MG63 (cell line): Measurements from ENCODE around the gene YWHAQ. TPM values are rescaled to one million over a fixed set of nuclear protein-coding genes. Genes with fewer than 3 reads are reported as not detected.

Experiments used
- DNase-seq: peaks from one replicate; pipeline ENCODE4 v3.0.0-alpha.2; 2020
- H3K27me3 ChIP-seq: fragments of 250-450 bp; sonication (Bioruptor Pico); 2 replicates; pipeline ENCODE4 v1.5.1; 2020; ENCODE audit warnings: mild to moderate bottlenecking, moderate library complexity
- H3K36me3 ChIP-seq: fragments of 250-450 bp; sonication (Bioruptor Pico); 2 replicates; pipeline ENCODE4 v1.5.1; 2020; ENCODE audit warnings: mild to moderate bottlenecking, moderate library complexity
- H3K4me3 ChIP-seq: fragments of 250-450 bp; sonication (Bioruptor Pico); 2 replicates; pipeline ENCODE4 v1.5.1; 2020; ENCODE audit warnings: mild to moderate bottlenecking, moderate library complexity
- H3K9me3 ChIP-seq: fragments of 250-450 bp; sonication (Bioruptor Pico); 2 replicates; pipeline ENCODE4 v1.5.1; 2020; ENCODE audit warnings: mild to moderate bottlenecking, moderate library complexity
- total RNA-seq: library from RNA; depleted of rRNA; stranded (reverse); fragments of >200 nt; shearing (Covaris generic); gene quantifications from 2 replicates; pipeline ENCODE4 v1.2.3, GENCODE V29; 2014; ENCODE audit warnings: low replicate concordance; rRNA removed

Gene YWHAQ
- 598 and 683 TPM in 2 replicates for total RNA-seq

DNA sequence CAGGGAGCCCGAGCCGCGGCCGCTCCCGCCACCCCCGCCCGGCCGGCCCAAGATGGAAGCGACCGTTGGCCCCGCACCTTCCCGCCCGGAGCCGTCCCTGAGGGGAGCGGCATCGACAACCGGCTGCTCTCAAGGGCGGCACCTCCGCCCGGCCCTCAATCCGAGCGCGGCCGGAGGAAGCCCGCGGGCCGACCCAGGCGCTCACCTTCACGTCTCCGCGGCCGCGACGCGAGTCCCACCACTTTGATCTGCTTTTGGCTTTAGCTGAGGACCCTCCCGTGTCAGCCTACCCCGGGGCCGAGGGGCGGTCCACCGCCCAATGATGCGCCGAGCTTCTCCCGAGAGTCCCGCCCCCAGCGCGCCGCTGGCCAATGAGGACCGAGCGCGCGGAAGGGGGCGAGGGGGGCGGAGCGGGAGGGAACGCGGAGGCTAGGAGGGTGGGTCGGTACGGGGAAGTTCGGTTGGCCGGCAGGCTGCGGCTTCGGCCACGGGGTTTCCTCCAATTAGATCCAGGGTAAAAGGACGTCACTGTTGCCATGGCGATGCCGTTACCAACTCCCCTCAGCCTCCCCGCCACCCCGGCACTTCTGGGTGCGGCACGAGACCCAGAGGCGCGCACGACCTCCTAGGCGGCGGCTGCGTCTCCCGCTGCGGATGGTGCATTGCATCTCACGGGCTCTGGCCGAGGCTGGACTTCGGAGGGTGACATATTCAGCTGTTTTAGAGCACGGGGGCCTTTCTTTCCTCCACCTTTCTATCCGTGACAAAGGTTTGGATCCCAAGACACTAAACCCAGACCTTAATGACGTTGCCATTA lies at the start of gene YWHAQ:
YWHAQ (minus strand) TSS at position 262 of the 817 bp plus-strand sequence. CDS start 545 bp downstream, outside the sequence.
- DNase-seq, result peak; percentile 99
- no peaks in the 10 kb centered on the region for H3K9me3 ChIP-seq

DNA sequence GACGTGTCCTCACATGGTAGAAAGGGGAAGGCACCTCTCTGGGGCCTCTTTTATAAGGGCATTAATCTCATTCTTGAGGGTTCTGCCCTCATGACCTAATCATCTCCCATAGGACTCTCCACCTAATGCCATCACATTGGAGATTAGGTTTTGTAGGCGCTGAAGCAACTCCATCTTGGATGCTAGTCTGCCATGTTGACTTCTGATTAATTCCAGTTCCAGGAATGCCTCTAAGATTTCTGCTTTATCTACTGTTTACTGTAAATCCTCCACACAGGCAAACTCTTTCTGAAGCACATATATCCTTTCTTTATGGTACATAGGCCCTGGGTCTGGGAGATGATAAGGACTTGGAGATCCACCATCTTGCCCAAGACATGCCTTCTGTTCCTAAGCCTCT lies 49.3 kb upstream of the YWHAQ start:
- no peaks in the 10 kb centered on the region for H3K36me3 ChIP-seq
- no peaks in the 10 kb centered on the region for H3K27me3 ChIP-seq
- no peak for DNase-seq
- no peak overlapping the region for H3K4me3 ChIP-seq
- no peaks in the 10 kb centered on the region for H3K9me3 ChIP-seq

More for the DNA sequence above, at the start of gene YWHAQ:
- H3K27me3 ChIP-seq, result no peaks in the 10 kb centered on the region
- H3K36me3 ChIP-seq, result peaks cover 42% of the 10 kb centered on the region
- peak within 1 kb of the TSS; percentile 90 for H3K4me3 ChIP-seq

DNA sequence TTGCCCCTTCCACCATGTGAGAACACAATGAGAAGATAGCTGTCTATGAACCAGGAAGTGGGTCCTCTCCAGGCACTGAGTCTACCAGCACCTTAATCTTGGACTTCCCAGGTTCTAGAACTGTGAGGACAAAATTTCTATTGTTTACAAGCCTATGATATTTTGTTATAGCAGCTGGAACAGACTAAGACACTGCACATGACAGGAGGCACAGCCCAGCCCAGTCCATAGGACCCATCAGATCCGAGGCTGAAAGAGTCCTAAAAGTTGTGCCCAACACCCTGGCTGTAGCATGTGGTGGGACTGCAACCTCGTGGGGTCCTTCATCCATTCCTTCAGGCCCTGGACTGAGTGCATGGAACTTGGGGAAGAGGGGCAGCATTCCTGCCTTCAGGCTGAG lies 48.4 kb upstream of the YWHAQ start:
- Histone ChIP-seq H3K9me3 (no peaks in the 10 kb centered on the region), H3K27me3 (no peaks in the 10 kb centered on the region), H3K4me3 (no peak overlapping the region), H3K36me3 (no peaks in the 10 kb centered on the region)
- no peak for DNase-seq

GRCh38 chr2:9678544-9678943 lies 47.7 kb upstream of the YWHAQ start:
- Histone ChIP-seq H3K36me3 (no peaks in the 10 kb centered on the region), H3K4me3 (no peak overlapping the region)
- DNase-seq, result no peak

DNA sequence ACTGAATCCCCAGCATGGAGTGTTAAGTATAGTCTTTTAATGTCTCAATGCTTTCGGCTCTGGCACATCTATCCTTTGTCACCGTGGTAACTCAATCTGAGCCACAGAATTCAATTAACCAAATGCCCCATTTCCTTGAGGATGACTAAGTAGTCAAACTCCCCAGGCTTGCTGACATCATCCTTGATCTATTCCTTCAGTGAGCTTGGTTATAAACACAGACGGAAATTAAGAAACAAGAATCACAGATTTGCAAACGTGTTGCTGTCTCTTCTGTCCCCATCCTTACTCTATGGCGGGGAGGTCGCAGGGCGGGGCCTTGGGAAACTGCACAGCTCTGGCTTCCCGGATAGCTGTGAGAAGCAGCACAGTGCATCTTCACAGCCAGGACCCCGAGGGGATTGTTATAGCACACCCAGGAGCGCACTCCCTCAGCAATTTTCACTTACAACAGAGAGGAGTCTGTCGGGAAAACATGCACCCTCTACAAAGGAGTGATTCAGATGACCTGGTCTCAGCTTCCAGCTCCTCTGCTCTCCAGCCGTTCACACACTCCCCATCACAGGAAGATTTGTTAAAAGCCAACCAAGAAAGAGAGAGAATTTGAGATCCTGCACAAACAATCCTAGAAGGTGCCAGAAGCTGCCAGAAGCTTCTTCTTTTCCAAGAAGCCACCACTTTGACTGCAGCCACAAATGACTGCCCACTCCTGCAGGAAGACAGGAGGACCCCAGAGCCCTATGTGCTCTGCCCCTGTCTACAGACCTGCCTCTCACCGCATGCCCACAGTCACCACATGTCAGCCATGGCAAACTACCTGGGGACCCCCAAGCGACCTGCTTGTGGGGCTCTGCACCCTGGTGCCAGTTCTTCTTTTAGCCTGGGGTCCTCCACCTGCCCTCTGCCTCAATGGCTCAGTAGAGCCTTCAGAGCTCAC lies 44.9 kb upstream of the YWHAQ start:
- DNase-seq, result peak; percentile 61
- Histone ChIP-seq H3K36me3 (no peaks in the 10 kb centered on the region), H3K4me3 (peak overlapping the region; percentile 18), H3K27me3 (no peaks in the 10 kb centered on the region), H3K9me3 (no peaks in the 10 kb centered on the region)

More at GRCh38 chr2:9678544-9678943, 47.7 kb upstream of the YWHAQ start:
- no peaks in the 10 kb centered on the region for H3K9me3 ChIP-seq
- H3K27me3 ChIP-seq, result no peaks in the 10 kb centered on the region

DNA sequence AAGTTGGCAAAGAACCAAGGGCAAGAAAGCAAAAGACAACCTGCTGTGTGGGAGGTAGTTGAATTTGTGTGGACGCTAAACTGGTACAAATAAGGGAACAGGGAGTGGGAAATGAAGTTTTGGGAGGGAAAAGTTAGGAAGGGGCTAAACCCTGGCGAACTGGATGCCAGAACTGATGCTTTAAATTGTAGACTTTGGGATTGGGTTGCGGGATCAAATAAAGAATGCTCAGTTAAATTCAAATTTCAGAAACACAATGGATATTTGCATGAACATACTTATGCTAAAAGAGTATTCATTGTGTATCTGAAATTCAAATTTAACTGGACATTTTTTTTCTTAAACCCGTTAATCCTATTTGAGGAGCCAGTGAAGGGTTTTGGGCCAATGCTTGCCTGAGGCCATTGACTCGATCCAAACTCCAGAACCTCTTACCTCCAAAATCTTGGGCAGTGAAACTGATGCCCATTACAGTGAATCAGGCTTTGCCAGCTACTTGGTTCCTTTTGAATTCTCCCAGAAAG lies 44.2 kb upstream of the YWHAQ start:
- no peaks in the 10 kb centered on the region for H3K36me3 ChIP-seq
- no peak overlapping the region; the same call in 1 of the 2 replicates for H3K4me3 ChIP-seq
- no peaks in the 10 kb centered on the region for H3K27me3 ChIP-seq
- DNase-seq, result no peak
- H3K9me3 ChIP-seq, result no peaks in the 10 kb centered on the region

DNA sequence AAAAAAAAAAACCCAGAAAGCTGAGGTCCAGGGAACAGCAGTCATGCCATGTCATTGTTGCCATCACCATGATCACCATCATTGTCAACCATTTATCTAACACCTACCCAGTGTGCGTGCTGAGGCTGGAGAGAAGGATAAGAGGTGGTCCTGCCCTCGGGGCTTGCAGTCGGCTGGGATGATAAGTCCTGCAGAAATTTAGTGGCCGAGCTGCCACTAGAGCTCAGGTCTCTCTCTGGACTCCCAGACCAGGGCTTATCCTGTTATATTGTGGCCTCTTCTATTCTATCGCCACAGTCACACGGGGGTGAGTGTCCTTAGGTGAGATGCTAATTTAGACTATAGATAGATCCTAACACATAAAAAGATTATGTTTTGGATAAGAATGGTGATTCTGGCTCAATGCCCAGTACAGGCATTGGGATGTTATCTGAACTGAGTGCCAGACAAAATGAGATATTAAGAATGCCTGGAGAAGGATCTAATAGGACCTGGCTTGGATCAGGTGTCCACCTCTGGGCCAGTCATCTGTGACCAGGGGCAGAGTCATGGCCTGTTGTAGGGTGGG lies 43.2 kb upstream of the YWHAQ start:
- DNase-seq, result no peak
- Histone ChIP-seq H3K4me3 (no peak overlapping the region), H3K27me3 (no peaks in the 10 kb centered on the region), H3K9me3 (no peaks in the 10 kb centered on the region), H3K36me3 (no peaks in the 10 kb centered on the region)

DNA sequence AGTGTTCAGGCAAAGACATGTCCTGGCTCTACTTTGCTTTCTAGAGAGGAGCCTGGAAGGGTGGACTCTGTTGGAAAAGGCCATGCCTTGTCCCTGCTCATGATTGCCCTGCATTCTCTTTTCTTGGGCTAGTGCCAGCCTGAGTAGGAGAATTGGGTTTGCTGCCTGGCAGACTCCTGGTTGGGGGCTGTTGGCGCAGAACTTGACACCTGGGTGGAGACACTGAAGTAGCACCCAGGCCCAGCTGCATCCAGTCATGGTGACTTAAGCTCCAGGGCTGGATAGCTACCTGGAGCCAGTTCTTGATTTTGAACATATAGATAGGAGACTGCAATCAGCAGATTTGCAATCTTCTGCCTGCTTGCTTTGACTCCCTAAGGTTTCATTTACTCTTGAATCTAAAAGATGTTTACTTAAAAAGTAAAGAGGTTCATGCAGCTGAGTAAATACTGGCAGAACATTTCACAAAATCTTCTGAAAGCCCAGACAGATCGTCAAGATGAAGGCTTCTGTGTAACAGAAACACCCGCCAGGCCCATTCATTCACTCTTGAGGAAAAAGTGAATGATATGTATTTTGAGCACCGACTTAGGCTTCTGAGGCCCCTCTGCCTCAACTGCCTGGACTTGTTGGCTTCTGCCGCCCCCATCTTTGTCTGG lies 38.0 kb upstream of the YWHAQ start:
- H3K9me3 ChIP-seq, result no peaks in the 10 kb centered on the region
- H3K4me3 ChIP-seq, result no peak overlapping the region
- DNase-seq, result no peak
- H3K27me3 ChIP-seq, result no peaks in the 10 kb centered on the region
- no peaks in the 10 kb centered on the region for H3K36me3 ChIP-seq

DNA sequence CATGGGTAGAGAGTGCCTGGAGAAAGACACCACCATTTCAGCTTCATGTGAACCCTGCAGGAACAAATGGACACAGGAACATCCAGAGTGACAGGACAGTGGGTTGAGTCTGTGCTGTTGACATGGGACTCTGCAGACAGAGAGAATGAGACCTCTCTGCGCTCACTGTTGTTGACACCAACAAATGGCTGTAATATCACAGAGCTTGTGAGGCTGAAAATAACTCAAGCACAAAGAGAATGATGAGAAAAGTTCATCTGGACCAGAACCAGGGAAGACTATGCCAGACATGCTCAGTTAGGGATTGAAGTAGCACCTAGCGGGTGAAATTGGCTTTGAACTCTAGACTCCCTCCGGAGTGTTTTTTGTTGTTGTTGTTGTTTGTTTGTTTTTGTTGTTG lies 37.0 kb upstream of the YWHAQ start:
- no peak for DNase-seq
- Histone ChIP-seq H3K36me3 (no peaks in the 10 kb centered on the region), H3K4me3 (no peak overlapping the region), H3K9me3 (no peaks in the 10 kb centered on the region), H3K27me3 (no peaks in the 10 kb centered on the region)

DNA sequence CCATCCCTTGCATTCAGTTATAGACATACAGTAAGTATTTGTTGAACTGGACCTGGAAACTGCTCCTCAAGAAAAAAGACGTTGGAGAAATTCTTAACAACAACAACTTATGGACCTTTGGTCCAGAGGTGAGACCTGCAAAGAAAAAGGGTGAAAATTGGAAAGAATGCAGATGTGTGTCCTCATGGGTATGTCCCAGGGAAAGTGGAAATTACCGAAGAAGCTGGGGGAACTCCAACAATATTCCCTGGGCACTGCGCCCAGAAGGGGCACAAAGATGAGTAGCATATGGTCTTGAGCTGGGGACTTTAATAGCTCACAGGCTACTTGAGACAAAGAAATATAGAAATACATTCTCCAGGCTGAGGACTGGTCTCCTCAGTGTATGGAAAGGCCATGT lies 35.5 kb upstream of the YWHAQ start:
- DNase-seq, result peak; percentile 31
- Histone ChIP-seq H3K4me3 (no peak overlapping the region), H3K36me3 (no peaks in the 10 kb centered on the region), H3K27me3 (no peaks in the 10 kb centered on the region), H3K9me3 (no peaks in the 10 kb centered on the region)

GRCh38 chr2:9665898-9666297 lies 35.1 kb upstream of the YWHAQ start:
- H3K4me3 ChIP-seq, result no peak overlapping the region
- DNase-seq, result peak; percentile 82
- no peaks in the 10 kb centered on the region for H3K9me3 ChIP-seq
- H3K27me3 ChIP-seq, result no peaks in the 10 kb centered on the region
- H3K36me3 ChIP-seq, result no peaks in the 10 kb centered on the region

DNA sequence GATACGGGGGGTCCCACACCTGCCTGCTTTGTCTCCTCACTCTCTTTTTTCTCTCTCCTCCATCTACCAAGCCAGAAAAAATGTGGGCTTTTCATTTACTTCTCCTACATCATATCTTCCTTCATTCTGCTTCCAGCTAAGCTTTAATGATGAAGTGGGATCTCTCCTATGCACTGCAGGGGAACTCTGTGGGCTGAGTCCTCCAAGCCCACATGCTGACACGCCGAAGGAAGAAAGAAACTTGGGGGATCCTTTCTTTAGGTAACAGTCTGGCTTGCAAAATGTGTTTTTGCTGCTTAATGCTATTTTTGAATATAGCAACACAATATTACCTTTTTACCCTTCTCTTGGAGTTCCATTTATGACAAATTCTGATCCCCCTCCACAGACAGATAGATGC lies 33.6 kb upstream of the YWHAQ start:
- DNase-seq, result no peak
- Histone ChIP-seq H3K36me3 (no peaks in the 10 kb centered on the region), H3K9me3 (no peaks in the 10 kb centered on the region), H3K27me3 (no peaks in the 10 kb centered on the region), H3K4me3 (no peak overlapping the region)

GRCh38 chr2:9663008-9663879 lies 32.4 kb upstream of the YWHAQ start:
- H3K4me3 ChIP-seq, result no peak overlapping the region
- H3K27me3 ChIP-seq, result no peaks in the 10 kb centered on the region
- H3K36me3 ChIP-seq, result no peaks in the 10 kb centered on the region
- no peaks in the 10 kb centered on the region for H3K9me3 ChIP-seq
- no peak for DNase-seq

GRCh38 chr2:9661261-9661660 lies 30.5 kb upstream of the YWHAQ start:
- Histone ChIP-seq H3K9me3 (no peaks in the 10 kb centered on the region), H3K4me3 (no peak overlapping the region), H3K36me3 (no peaks in the 10 kb centered on the region), H3K27me3 (no peaks in the 10 kb centered on the region)
- DNase-seq, result no peak

DNA sequence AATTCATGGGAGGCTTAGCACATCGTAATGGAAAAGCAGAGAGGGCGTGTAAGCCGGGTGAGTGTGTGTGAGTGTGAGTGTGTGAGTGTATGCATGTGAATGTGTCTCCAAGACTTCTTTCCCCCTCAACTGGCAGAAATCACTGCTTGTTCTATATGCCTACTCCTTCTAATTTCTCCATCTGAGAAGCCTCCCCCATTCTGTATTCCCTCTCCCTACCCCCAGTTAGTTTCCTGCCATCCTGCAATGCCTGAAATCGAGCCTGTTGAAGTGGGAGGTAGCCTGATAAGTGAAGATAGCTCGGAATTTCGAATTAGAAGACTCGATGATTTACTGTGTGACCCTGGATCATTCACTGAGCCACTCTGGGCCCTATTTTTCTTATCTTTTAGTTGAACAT lies 30.0 kb upstream of the YWHAQ start:
- Histone ChIP-seq H3K4me3 (no peak overlapping the region), H3K9me3 (no peaks in the 10 kb centered on the region), H3K27me3 (no peaks in the 10 kb centered on the region), H3K36me3 (no peaks in the 10 kb centered on the region)
- DNase-seq, result no peak

DNA sequence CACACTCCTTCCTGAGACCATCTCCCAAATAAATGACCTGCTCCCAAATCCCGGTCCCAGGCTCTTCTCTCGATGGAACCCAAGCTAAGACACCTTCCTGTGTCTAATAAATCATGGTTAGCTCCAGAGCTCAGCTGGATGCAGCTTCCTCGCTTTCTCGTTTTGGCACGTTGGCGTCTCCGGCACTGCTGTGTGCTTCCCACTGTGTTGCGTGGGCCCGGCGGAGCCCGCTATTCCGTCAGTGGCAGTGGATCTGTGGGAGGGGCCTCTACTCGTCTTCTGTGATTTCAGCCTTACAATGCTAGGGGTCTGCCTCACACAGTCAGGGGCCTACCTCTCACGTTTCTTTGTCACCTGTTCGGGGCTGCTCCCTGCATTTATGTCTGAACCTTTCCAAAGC lies 29.4 kb upstream of the YWHAQ start:
- no peak overlapping the region for H3K4me3 ChIP-seq
- H3K9me3 ChIP-seq, result no peaks in the 10 kb centered on the region
- H3K27me3 ChIP-seq, result no peaks in the 10 kb centered on the region
- DNase-seq, result no peak
- H3K36me3 ChIP-seq, result no peaks in the 10 kb centered on the region
